Pancreas (tissue), 10 donors: Measurements from ENCODE around the gene PRR20G. TPM values are rescaled to one million over a fixed set of nuclear protein-coding genes. Genes with fewer than 3 reads are reported as not detected.

ENCODE experiments used
- ATAC-seq, 4 donors: fragments of 200-7000 bp; cut with Tn5 transposase; one replicate each; pipeline versions ENCODE4 v1.8.0 to v1.9.1; 2020; ENCODE audit warnings: mild to moderate bottlenecking in 4 of 4, moderate library complexity in 4 of 4
- DNase-seq, 6 donors: peaks; one replicate each; pipeline ENCODE4 v3.0.0-alpha.2; 2020
- FAIRE-seq: peaks from 2 replicates; lab custom pipeline; 2012; peaks lifted over from hg19 to GRCh38; lab: Jason Lieb, UNC
- H3K27ac ChIP-seq, 4 donors: fragments of 200-600 bp; sonication (generic); 1 replicate in 3 of 4; 2 replicates in 1 of 4; pipeline versions ENCODE4 v1.5.0 to v1.8.0; 2020
- H3K27me3 ChIP-seq, 4 donors: fragments of 200-600 bp; one replicate each; pipeline ENCODE4 v1.8.0; 2021
- H3K36me3 ChIP-seq, 3 donors: fragments of 200-600 bp; sonication (generic) in 1 of 3; one replicate each; pipeline versions ENCODE4 v1.5.0 to v1.8.0; 2020 to 2021
- H3K4me1 ChIP-seq, 3 donors: fragments of 200-600 bp; one replicate each; pipeline ENCODE4 v1.8.0; 2021
- H3K4me3 ChIP-seq, 4 donors: fragments of 200-600 bp; sonication (generic) in 2 of 4; one replicate each; pipeline versions ENCODE4 v1.5.0 to v1.8.0; 2020 to 2021
- H3K9me3 ChIP-seq, 4 donors: fragments of 200-600 bp; one replicate each; pipeline ENCODE4 v1.8.0; 2021
- CTCF ChIP-seq, 4 donors: fragments of 200-600 bp; sonication (generic) in 3 of 4; IDR thresholded peaks; one replicate each; pipeline versions ENCODE4 v1.5.0 to v1.8.0; 2021; ENCODE audit warnings: antibody characterized with exemption in 4 of 4
- WGBS, 2 donors: extraction: QIAGEN DNeasy Blood & Tissue Kit; methylation state at CpG; one replicate each; pipeline ENCODE4 v1.1.7; 2013; 5-methylcytosine and 5-hydroxymethylcytosine counted together
- intact Hi-C, 3 donors: fragments of 100-400 bp; cut with DNase I; formaldehyde crosslinking; loops; one replicate each; pipeline versions ENCODE4 v1.11.1 to v1.14.2; 2022
- polyA plus RNA-seq, 2 donors: library from polyadenylated mRNA; stranded (reverse); fragments of 200-250 nt; gene quantifications; one replicate each; pipeline ENCODE4 v1.2.3, GENCODE V29; 2013
- total RNA-seq, 6 donors: library from RNA; stranded (reverse); fragmentation: NEBNext Ultra II Directional in 4 of 6; extraction: Animal tissue kit (Norgen Biotek cat#: 25700) in 4 of 6; gene quantifications; one replicate each; pipeline versions ENCODE4 v1.2.1 to v1.2.4, GENCODE V29; 2021 to 2023
- donor health status: healthy with polysubstance abuse.
- donor health status: DM: no; HTN: no; CAD: no; lungs with moderate emphysema.
- donor health status: DM: no; HTN: no; CAD: no.
- donor health status: control.
- donor health status: control.
- donor health status: Bipolar disorder and iron deficiency.
- donor health status: DM: yes; HTN: yes; CAD: no.
- donor health status: DM: no; HTN: no; CAD: no.
- donor health status: DM: no; HTN: no; CAD: no.
- donor health status: DM: yes; HTN: yes; CAD: no.

Gene PRR20G
- total and polyA plus RNA-seq, 8 donors, result not detected

GRCh38 chr3:127291611-127292010 is 3.8 kb upstream of the PRR20G start:
- intact Hi-C loops, result no loop called here
- Histone ChIP-seq H3K9me3 (no peaks in the 10 kb centered on the region), H3K4me1 (no peaks in the 10 kb centered on the region), H3K27ac (no peak overlapping the region), H3K27me3 (no peaks in the 10 kb centered on the region), H3K36me3 (no peaks in the 10 kb centered on the region), H3K4me3 (no peak overlapping the region)
- no peak for TF ChIP-seq CTCF (IDR thresholded peaks at IDR 0.05)
- no peak for FAIRE-seq
- ATAC-seq, result no peak
- DNase-seq, result no peak

- DNase-seq (no peak), FAIRE-seq (no peak), ATAC-seq (no peak)
- WGBS, 2 donors, result 64 to 68% methylated on average over 1 of the region's 1 CpG
- H3K4me3 ChIP-seq, result no peak overlapping the region
- H3K4me1 ChIP-seq, result no peaks in the 10 kb centered on the region
- no peaks in the 10 kb centered on the region for H3K27me3 ChIP-seq
- H3K9me3 ChIP-seq, result no peaks in the 10 kb centered on the region
- intact Hi-C loops, result no loop called here
- H3K36me3 ChIP-seq, result no peaks in the 10 kb centered on the region
- no peak overlapping the region for H3K27ac ChIP-seq
- TF ChIP-seq CTCF (IDR thresholded peaks at IDR 0.05), result no peak
Observed at GRCh38 chr3:127291114-127291513, 3.3 kb upstream of the PRR20G start.

GRCh38 chr3:127289706-127290575 is 2.1 kb upstream of the PRR20G start:
- no peaks in the 10 kb centered on the region for H3K4me1 ChIP-seq
- 86 to 88% methylated on average over 4 of the region's 4 CpGs for WGBS, 2 donors

GRCh38 chr3:127288921-127289705 is 1.3 kb upstream of the PRR20G start:
- 88 to 92% methylated on average over 23 of the region's 23 CpGs for WGBS, 2 donors
- H3K4me3 ChIP-seq, result no peak overlapping the region
- intact Hi-C loops, result no loop called here
- DNase-seq (no peak), FAIRE-seq (no peak), ATAC-seq (no peak)
- no peaks in the 10 kb centered on the region for H3K9me3 ChIP-seq
- H3K36me3 ChIP-seq, result no peaks in the 10 kb centered on the region
- no peak for TF ChIP-seq CTCF (IDR thresholded peaks at IDR 0.05)
- no peak overlapping the region for H3K27ac ChIP-seq
- H3K4me1 ChIP-seq, result no peaks in the 10 kb centered on the region
- no peaks in the 10 kb centered on the region for H3K27me3 ChIP-seq

More at GRCh38 chr3:127289706-127290575, 2.1 kb upstream of the PRR20G start:
- Histone ChIP-seq H3K9me3 (no peaks in the 10 kb centered on the region), H3K27me3 (no peaks in the 10 kb centered on the region), H3K36me3 (no peaks in the 10 kb centered on the region), H3K4me3 (no peak overlapping the region), H3K27ac (no peak overlapping the region)
- ATAC-seq (no peak), DNase-seq (no peak), FAIRE-seq (no peak)
- TF ChIP-seq CTCF (IDR thresholded peaks at IDR 0.05), result no peak
- intact Hi-C loops, result no loop called here
